Stimulated activated CD8-positive, alpha-beta memory T cell treated with anti-CD3 and anti-CD28 coated beads, Interleukin-15, amount 100 ng/mL, for 24 hours (primary cell): ENCODE results near the gene CEP78.
"Not testable (repeated sequence)": the region's sequence is repeated elsewhere in the genome, so short reads cannot be mapped to it uniquely, and the experiment has no call there.

Experiments used
- DNase-seq: peaks from one replicate; pipeline ENCODE4 v3.0.0-alpha.2; 2020; ENCODE audit warnings: low read depth

The CEP78 gene

DNA sequence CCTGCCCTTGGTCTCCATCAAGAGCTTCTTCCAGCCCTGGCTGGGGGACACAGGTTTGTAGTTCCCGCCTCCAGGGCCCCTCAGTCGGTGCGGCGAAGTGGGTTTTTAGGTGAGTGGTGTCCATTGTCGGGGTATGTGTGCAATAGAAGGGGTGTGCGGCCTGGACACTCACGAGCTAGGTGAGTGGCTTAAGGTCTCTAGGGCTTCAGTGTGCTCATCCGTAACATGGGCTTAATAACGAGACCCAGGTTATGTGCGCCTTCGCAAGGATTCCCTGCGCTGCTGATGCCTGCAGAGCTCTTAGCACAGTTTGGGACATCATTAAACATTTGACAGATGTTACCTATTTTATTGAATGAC is 656 bp downstream of the CEP78 start:
- DNase-seq, result no peak

DNA sequence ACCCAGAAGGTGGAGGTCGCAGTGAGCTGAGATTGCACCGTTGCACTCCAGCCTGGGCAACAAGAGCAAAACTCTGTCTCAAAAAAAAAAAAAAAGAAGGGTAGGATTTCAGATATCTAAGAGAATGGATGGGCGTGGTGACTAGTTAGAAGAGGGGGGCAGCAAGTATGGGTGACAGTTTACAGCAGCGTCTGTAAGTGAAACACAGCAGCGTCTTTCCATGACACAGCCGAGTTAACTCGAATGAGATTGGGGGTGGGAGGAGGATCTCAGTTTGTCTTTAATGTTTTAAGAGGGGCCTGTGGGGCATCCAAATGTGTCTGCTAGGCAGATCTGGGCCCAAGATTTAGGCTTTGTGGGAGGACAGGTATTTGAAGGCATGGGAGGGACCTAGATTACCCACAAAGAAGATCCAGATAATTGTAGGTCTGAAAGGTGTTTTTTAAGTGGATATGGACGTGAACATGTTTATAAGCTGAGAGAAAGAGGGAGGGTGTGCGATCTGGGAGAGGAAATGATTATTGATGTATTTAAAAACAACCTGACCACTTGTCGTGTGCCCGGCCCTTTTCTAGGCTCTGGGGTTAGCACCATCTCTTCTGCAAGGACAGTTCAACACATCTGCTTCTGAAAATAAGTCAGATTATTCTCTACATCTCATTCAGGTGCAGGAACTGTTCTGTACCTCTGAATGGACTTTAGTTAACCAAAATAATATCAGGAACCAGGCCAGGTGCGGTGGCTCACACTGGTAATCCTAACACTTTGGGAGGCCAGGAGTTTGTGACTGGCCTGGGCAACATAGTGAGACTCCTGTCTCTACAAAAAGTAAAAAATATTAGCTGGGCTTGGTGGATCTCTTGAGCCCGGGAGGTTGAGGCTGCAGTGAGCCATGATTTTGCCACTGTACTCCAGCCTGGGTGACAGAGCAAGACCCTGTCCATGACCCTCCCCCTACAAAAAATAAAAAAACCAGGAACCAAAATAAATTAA is 2.5 kb downstream of the CEP78 start:
- DNase-seq, result no peak

DNA sequence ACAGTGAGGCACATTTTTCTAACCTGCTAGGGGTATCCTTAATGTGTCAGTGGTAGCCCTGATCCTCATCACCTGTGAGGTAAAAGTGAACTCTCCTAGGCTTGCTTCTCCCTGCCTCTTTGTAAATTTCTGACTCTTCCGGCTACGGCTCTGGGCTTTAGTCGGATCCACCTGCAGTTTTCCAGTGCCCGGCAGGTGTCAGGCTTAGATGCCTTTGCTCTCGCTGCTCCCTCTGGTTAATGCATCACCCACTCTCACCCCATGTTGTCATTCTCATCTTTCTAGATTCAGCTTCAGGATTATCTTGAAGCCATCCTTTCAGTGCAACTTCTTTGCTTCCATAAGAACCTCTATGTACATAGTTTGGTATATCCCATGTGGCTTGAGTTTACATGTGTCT is 3.6 kb downstream of the CEP78 start:
- DNase-seq, result no peak

DNA sequence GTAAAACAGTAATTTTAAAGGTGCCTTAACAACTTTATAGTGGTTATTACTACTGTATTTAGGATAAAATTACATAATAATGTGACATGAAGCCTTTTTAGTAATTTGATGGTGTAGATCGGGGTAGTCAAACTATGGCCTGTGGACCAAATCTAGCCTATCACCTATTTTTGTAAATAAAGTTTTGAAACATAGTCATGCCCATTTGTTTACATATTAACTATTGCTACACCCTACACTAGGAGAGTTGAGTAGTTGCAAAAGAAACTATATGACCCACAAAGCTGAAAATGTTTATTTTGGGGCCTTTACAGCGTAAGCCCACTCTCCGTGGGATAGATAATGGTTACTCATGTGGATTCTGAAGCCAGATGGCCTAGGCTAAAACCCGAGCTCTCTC is 6.2 kb downstream of the CEP78 start:
- DNase-seq, result no peak

DNA sequence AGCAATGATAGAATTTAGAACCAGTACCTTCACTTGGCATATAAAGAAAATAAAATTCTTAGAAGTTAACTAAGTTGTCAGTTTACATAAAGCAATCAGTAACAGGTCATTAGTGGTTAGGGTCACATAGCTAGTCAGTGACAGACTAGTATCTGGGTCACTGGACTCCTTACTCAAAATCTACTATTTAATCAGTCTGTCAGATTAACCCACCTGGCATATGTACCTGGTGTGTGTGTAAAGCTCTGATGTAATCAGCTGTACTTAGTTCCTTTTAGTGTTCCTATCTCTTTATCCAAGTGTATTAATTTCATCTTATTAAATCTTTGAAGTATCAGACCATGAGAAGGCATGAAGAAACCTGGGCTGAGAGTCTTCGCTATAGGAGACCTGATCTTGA is 7.3 kb downstream of the CEP78 start:
- no peak for DNase-seq

DNA sequence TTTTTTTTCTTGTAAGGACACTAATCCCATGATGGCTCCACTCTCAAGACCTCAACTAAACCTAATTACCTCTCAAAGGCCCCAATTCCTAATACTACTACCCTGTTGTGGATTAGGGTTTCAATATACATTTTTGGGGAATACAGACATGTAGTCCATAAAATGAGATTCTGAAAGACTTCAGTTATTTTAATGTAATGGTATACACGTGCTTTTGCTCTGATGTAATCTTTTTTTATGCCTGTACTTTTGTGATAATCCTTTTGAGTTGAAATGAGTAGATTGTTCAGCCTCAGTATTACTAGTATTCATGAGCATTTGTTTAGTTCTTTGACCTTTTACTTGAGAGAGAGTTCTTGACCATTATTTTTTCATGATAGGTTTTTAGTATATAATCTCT is 9.5 kb downstream of the CEP78 start:
- DNase-seq, result no peak

DNA sequence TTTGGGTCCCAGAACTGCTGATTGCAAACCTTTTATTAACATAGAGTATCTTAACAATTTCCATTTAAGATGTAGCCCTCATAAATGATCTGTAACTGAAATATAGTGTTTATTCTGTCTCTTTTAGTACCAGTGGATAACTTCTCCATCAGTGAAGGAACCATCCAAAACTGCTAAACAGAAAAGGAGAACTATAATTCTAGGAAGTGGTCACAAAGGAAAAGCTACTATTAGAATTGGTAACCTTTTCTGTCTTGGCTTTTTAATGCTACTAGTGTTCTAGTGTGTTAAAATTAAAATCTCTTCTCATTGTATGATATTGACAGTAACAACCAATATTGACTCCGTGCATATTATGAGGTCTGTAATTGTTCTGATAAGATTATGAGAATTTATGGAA is 12.8 kb downstream of the CEP78 start:
- no peak for DNase-seq

DNA sequence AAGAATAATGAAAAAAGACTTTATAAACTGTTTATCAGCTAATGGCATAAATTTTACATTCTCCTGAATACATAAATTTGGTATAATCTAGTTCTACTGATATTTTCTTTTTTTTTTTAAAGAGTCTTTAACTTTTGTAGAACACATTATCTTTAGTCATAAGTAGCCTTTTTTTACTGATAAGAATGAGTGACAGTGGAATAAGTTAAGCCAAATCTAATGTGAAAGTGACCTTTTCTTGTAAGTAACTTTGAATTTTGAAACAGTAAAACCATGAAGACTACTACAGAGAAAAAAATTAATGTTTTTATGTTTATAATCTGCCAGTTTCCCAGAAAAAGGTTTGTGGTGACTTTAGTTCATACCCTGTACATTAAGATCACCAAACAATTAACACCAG is 13.7 kb downstream of the CEP78 start:
- no peak for DNase-seq

DNA sequence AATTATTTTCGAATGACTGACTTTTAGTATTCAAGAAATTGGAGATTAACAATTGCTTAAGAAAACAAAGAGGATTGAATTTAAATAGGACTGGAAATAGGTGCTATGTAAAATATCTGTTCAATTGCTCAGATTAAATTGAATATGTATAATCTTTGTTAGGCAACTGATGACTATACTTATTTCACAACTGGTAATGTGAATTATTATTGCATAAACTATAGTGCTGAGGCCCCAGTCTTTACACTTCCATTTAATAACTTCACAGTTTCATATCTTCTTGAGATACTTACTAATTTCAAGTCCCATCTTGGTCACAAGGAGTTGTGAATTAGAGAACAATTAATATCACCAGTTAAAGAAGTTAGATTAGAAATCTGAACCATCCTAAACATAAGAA is 16.7 kb downstream of the CEP78 start:
- no peak for DNase-seq

DNA sequence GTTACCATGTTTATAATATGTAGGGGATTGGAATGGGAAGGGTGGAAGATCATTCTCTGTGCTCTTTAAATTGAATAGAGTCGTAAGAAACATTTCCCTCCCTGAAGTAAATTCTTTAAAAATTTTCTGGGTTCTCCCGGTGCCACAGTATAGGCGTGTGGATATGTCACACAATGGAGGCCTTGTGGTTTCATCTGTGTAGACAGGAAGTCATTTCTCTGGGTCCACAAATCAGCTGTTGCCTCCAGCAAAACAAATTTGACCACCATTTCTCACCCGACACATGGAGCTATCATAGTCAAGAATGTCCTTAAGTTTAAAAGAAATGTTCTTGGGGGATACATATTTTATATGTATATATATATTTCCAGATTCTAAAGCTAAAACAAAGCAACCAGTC is 17.4 kb downstream of the CEP78 start:
- DNase-seq, result no peak

DNA sequence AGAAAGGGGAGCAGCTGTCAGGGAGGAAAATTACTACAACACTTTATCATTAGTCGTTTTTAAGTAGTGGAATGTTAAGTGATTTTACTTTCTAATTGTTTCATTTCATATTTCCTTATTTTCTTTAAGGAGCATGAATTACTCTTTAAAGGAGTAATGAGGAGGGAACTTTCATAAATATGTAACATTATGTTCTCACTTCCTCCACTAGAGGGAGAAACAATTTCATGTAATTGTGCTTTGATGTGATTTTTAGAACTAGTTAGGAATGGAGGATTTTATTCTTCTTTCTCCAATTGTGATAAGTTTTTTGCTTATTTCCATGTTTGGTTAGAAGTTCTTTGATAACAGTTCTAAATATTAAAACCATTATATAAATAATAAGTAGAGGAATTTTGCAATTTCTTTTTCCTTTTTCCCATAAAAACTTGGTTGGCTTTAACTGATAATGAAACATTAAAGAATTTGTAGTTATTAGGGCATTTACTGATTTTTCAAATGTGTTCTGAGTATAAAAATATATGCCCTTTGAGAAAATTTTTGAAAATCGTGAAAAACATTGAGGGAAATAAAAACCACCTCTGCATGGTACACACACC is 25.6 kb downstream of the CEP78 start:
- no peak for DNase-seq

DNA sequence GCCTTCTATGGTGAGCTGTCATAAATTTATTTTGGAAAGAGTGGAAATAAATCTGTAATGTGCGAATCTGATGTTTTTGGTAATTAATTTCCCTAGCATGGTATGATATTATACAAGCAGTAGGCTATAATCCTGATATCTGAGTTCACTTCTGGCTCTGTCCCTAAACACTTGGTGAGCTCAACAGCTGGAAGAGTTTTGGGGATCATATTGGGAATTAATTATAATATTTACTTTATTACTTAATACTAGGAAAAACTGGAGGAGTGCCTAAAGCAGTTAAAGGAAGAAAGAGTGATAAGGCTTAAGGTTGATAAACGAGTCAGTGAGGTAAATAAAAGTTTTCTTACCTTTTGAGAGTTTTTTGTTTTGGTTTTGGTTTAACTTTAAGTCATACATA is 26.8 kb downstream of the CEP78 start:
- DNase-seq, result no peak

DNA sequence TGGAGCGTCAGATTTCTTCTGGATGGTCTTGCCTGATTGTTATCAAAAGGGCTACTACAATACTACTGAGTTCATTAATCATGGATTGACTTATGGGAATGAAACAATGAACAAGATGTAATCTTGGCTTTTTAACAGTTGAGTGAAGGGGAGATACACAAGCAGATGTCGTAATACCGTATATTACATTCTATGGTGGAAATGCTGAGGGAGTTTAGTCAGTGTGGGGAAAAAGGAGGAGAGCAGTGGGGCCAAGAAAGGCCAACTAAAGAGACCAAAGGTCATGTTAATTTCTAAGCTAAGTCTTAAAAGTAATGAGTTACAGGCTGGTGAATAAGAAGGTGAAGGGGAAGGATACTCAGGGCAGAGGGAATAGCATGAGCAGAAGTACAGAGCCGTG is 32.0 kb downstream of the CEP78 start:
- no peak for DNase-seq

DNA sequence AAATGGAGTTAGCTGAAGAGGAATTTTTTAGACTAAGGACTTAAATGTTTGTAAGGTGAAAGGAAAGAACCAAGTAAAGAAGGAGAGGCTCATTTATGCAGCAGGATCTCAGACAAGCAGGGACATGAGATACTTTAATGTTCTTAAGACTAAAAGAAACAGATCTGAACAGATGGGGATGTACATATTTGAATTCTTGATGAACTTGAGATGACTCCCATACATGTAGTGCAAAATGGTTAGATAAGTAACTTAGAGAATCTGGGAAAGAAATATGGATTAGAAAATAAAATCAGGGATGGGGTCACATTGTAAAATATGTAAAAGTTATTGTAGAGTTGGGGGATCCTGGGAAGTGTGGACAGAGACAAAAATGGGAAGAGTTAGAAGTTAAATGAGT is 33.9 kb downstream of the CEP78 start:
- no peak for DNase-seq

DNA sequence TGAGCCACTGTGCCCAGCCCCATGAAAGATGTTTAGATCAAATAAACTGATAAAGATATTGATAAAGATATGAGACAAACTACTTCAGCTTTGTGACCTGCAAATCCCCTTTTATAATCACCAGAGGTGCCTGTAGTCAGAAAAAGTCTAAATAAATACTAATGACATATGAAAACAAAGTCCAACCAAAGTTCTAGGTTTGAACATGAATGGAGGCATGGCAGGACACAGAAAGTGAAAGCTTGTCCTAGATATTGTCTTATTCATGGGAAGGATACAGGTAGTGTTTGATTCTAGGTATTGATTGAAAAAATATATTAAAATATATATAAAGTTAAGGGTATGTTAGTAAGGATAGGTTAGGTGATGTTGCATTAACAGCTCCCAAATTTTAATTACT is 36.4 kb downstream of the CEP78 start:
- no peak for DNase-seq

DNA sequence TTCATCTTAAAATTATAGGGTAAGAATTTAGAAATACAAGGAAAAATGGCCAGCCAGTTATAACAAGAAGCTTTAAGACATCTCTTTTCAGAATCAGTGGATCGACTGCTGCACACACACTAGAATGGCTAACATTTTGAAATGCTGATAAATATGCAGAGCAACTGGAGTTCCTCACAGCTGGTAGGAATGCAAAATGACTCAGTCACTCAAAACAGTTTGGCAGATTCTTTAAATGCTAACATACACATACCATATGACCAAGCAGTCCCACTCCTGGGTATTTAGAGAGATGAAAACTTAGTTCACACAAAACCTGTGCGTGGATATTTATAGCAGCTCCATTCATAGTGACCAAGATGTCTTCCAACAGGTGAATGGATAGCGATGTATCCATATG is 37.9 kb downstream of the CEP78 start:
- DNase-seq, result no peak

DNA sequence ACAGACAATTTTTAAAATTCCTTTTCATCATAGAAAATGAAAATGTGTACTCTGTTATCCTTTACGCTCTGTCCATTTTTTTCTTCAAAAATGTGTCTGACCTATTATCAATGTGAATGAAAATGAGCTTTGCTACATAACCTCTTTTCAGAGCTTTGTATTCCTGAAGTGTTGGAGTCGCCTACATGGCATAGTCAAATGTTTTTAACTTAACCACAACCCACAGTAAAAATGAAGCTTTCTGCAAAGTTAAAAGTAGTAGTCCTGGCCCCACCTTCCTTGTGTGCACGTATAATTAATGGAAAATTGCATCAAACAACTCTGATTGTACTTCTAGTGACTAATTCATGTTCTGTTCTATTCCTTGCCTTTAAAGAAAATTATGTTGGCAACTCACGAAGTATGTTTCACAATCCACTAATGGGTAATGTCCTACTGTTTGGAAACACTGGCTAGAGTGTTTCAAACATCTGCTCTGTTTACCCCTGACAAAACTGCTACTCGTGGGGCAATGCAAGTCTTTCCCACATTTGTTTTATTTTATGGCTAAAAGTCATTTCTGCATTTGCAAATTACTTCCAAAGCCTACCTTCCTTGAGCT is 42.4 kb downstream of the CEP78 start:
- DNase-seq, result no peak

DNA sequence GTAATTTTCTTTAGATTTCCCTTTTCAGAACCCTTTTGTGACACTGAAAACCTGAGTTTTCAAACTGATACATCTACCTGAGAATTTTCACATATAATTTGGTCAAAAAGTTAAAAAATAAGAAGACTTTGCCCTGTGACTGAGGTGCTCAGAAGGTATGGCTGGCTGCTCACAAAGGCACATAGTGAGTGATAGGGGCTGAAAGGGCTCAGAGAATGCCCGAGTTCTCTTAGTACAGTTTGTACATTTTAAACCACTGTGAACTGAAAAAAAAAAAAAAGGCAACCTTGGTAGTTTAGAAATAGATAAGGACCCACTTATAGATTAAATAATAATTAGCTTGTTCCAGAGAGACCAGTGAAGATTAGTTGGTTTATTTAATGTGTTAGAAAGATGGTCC is 42.9 kb downstream of the CEP78 start:
- DNase-seq, result no peak

DNA sequence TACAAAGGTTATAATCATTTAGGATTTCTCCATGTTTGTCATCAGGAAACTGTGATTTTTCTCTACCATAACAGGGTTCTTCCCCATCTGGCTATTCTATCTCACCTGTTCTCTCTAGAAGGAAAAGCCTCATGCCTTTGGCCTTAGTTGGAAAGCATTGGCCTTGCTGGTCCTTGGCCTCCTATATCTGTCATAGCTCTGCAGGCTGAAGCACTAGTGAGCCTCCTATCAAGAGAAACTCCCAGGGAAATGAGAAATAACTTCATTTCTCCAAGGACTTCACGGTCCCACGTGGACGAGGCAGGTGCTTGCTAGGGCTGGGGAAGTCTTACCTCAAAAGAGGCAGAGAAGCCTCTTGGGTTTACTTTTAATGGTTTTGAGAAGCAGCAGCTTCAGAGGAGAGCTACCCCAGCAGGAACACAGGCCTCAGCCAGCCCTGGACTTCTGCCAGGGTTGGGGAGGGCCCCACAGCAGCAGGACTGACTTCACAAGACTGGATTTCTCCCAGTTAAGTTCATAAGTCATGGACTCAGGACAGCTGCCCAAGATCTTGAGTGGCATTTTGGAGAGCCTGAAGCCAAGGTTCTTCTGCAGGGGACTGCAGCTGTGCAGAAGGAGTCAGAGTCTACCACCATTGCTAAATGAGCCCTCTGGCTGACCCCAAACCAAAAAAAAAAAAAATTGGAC is 45.2 kb downstream of the CEP78 start:
- no peak for DNase-seq

DNA sequence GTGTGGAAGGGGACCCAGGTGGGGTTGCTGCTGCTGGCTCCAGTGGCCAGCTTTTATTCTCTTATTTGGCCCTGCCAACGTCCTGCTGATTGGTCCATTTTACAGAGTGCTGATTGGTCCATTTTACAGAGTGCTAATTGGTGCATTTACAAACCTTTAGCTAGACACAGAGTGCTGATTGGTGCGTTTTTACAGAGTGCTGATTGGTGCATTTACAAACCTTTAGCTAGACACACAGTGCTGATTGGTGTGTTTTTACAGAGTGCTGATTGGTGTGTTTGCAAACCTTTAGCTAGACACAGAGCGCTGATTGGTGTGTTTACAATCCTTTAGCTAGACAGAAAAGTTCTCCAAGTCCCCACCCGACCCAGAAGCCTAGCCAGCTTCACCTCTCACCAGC is 48.3 kb downstream of the CEP78 start:
- DNase-seq, result not testable (repeated sequence)

DNA sequence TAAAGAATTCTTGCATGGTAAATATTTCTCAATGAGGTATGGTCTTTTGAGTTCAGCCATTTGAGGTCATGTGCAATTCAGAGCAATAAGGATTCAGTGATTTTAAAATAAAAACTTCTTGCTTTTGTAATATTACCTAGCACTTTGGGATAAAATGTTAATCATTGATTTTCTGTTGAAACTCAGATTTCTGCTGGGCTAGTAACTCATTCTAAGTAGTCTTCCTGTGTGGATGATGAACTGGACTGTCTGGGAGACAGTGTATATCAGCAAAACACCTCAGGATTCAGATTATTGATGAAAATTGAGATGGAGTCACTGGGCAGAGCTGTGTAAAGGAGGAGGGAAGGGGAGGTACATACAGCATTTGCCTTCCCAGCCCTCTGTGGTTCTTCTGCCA is 50.2 kb downstream of the CEP78 start:
- DNase-seq, result no peak

DNA sequence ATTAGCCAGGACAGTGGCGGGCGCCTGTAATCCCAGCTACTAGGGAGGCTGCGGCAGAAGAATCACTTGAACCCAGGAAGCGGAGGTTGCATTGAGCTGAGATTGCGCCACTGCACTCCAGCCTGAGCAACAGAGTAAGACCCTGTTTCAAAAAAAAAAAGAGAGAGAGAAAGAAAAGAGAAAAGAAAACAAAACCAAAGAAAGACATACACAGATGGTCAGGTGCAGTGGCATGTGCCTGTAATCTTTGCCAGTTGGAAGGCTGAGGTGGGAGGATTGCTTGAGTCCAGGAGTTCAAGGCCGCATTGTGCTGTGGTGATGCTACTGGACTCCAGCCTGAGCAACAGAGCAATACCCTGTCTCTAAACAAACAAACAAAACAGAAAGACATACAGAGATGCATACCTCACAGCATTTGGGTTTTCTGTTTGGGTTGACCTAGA is 51.1 kb downstream of the CEP78 start:
- DNase-seq, result no peak
